UCSD-AML1 (cell line): ENCODE data around the gene PI4KA.
"Not testable (repeated sequence)": the region's sequence is repeated elsewhere in the genome, so short reads cannot be mapped to it uniquely, and the experiment has no call there.

Experiments used
- DNase-seq: peaks from one replicate; lab custom pipeline; 2025; ENCODE audit not compliant: unreplicated experiment; lab: John Stamatoyannopoulos, UW

Gene PI4KA

GRCh38 chr22:20732431-20732830, 126.2 kb downstream of the PI4KA start:
- DNase-seq = not testable (repeated sequence)

DNA sequence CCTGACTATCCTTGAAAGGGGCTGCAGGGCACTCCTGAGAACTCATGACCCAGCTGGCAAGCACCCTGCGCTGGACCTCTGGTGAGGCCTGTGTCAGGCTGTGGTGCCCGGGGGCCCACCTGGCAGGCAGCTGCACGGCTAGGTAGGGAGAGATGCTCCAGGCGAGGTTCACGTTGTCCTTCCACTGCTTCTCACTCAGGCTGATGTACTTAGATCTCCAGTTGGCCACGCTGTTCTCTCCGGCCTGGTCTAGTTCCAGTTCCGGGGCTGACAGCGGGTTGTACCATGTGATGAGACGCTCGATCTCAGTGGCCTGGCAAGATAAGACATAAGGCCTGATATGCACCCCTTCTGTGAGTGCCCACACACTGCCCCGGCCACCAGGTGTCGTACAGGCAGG, 129.4 kb downstream of the PI4KA start:
- no peak for DNase-seq

GRCh38 chr22:20728523-20729190, 130.0 kb downstream of the PI4KA start:
- DNase-seq = no peak

- DNase-seq = no peak
Measured at GRCh38 chr22:20727118-20728015, 131.2 kb downstream of the PI4KA start.

DNA sequence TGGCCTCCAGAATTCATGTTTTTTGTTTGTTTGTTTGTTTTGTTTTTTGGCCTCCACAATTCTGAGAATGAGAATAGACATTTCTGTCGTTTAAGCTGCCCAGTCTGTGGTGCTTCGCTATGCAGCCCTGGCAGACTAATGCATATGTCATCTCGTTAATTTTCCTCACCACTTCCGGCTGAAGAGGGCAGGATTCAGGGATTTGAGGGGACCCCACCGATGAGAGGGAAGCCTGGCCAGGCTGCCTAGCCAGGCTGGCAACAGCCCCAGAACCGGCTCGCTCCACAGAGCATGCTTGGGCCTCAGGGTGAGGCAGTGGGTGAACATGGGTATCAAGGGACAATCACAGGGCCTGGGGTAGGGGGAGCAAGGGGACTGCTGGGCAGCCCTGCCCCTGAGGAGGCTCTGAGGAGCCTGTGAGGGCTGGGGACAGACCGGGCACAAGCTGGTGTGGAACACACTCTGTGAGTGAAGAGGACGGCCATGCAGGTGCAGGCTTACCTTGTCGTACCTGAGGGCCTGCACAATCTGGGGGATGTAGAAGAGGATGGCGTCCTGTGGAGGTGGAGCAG, 132.5 kb downstream of the PI4KA start:
- no peak for DNase-seq

- no peak for DNase-seq
Measured at GRCh38 chr22:20724676-20725454, 133.7 kb downstream of the PI4KA start.

DNA sequence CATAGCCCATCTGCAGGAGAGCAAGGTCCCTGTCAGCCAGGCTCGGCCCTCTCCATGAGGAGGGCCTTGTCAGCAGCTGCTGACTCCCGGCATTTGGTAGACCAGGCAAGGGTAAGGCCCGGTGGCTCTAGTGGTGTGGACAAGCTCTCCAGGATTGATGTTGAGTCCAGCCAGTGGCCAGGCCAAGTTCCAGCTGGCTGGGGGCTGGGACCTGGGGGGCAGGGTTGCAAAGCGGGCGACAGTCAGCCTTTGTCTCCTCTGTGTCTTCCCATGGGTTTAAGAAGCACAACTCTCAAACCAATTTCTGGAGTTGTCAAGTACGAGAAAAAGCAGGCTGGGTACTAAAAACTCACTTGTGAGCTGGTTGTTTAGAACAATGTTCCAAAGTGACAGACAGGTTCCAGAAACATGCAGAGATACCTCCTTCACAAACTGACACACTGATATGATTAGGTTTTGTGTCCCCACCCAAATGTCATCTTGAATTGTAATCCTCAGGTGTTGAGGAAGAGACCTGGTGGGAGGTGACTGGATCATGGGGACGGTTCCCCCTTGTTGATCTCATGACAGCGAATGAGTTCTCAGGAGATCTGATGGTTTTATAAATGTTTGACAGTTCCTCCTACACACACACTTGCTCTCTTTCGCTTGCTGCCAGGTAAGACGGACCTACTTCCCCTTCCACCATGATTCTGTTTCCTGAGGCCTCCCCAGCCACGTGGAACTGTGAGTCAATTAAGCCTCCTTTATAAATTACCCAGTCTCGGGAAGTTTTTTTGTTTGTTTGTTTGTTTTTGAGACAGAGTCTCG, 137.0 kb downstream of the PI4KA start:
- DNase-seq = no peak

DNA sequence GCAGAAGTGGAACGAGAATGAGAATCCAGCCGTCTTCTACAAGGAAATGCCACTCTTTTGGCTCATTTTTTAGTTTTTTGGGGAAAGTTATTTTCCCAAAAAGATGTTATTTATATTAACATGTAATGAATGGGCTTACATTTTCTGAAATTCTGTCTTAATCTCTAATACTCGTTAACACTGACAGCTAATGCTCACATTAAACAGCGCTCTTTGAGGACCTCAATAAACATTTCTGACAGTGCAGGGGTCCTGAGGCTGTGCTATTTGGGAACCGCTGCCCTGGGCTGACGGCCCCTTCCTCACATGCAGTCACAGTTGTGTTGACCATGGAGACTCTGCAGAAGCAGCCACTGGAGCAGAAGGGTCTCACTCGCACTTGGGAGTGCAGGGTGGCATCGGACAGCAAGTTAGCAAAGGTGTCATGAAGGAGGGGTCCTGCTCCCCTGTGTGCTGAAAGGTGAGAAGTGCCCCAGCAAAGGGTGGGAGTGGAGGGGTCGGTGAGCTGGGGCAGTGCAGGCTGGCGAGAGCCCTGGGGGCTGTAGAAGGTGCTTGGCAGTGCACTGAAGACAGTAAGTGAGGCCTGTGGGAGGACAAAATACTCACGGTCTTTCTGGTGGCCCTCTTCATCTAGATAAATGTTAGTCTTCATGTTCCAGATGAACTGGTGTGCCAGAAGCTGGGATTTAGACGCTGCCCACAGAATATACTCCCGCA, 137.8 kb downstream of the PI4KA start:
- DNase-seq = no peak

GRCh38 chr22:20718727-20719126, 139.9 kb downstream of the PI4KA start:
- not testable (repeated sequence) for DNase-seq

DNA sequence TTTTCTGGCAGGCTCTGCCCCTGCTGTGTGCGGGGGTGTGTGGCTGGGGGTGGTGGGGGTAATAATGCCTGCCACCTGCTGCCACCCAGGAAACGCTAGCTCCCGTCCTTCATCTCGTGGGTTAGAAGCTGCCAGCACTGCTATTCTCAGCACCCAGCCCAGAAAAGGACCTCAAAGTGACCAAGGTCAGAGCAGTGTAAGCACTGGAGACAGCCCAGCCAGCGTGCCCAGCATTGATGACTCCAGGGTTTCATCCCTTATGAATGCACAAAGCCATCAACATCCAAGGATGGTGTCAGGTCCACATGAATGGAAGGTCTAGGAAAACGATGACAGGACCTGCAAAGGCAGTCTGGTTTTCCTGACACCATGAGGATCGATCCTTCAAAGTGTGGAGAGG, 140.6 kb downstream of the PI4KA start:
- DNase-seq = not testable (repeated sequence)

DNA sequence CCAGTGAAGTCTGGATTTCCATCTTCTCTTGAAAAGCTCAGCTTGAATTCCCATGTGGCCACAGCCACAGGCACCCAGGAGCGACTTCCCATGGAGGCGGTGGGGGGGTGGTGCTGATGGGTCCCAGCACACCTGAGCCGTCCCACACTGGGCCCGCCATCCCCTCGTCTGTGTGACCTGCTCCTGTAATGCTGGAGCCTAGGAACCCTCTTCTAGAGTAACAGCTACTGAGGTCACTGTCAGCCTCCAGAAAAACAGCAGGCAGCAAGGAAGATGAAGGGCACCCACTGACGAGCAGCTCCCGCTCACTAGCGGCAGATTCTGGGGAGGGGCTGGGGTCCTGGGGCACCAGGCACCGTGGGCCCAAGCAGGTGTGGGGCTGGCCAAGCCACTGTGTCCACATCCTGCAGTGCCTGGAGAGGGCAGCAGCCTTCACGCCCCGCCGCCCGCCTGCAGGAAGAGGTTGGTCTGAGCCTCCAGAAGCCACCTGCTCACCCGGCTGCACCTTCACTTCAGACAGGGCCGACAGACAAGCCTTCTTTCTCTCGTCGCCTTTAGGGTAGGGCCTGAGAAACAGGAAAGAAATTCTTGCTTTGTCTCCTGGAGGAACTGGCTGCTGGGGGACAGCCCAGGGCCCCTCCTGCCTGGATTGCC, 141.3 kb downstream of the PI4KA start:
- not testable (repeated sequence) for DNase-seq

DNA sequence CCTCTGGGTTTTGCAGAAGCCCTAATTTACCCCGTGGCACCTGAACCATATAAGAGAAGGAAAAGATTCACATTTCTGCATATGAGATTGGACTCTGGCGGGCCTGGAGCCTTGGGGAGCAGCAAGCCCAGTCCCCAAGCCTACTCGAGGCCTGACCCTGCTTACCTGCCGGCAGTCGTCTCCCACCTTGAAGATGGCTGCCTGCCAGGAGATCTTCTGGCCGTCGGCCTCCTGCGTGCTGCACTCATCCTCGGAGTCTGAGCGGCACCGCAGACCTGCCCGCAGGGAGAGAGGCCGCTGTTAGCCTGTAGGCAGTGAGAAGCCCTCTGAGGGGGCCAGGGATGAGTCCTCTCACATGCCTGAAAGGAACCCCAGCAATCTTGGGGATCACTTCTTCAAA, 145.5 kb downstream of the PI4KA start:
- DNase-seq = not testable (repeated sequence)

DNA sequence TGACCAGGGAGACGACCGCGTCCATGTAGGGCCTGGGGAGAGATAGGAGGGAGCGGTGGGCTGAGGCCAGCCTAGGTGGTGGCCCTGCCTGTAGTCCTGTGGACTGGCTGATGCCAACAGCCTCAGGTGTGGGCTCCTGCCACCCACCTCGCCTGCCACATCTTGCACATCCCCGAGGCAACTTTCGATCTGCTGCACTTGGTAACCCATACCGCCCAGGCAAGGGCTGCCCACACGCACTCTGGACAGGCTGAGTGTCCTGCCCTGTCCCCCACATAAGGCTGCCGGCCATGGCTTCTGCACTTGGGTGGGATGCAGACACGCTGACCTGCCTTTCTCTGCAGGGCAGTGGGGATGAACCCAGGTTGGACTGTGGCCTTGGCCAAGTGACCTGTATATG, 148.6 kb downstream of the PI4KA start:
- not testable (repeated sequence) for DNase-seq

GRCh38 chr22:20707549-20708118, 151.0 kb downstream of the PI4KA start:
- not testable (repeated sequence) for DNase-seq

GRCh38 chr22:20703816-20704609, 154.6 kb downstream of the PI4KA start:
- DNase-seq = not testable (repeated sequence)

DNA sequence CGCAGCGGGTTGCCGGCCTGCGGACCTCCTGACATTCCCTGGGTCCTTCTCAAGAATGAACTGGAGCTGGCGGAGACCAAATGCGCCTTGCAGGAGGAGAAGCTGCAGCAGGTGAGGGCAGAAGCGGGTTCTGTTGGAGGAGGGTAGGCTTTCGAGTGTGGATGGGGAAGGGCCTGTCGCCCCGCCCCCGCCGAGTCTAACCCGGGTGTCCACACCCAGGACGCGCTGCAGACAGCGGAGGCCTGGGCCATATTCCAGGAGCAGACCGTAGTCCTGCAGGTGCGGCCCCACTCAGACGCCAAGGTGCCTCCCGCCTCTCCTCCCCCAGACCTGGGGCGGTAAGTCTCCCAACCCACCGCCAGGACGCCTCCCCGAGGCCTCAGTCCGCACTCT, 155.2 kb downstream of the PI4KA start:
- DNase-seq = not testable (repeated sequence)

GRCh38 chr22:20702546-20703413, 155.8 kb downstream of the PI4KA start:
- peak; percentile 97 for DNase-seq
